AG20443 (cell line): ENCODE results near the gene GDPD3.

Experiments
- DNase-seq: peaks from one replicate; pipeline ENCODE4 v3.0.0; 2012; ENCODE audit warnings: low spot score, mixed read lengths

GDPD3 gene

DNA sequence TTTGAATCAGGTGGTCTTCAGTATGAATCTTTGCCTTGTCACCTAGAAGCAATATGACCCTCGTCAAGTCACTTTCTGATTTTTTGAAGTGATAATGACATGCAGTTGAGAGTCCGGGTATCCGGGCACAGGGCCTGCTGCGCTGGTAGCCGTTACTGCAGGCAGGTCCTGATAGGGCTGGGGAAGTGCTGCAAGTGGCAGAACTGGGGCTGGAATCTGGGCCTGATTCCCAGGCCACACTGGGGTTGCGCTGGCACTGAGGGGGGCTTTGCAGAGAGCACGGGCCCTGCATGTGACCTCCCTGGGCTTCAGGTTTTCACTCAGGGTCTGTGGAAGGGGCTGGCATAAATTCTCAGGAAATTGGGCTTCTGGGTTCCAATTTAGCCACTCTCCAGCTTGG, 34.6 kb downstream of the GDPD3 start:
- no peak for DNase-seq

DNA sequence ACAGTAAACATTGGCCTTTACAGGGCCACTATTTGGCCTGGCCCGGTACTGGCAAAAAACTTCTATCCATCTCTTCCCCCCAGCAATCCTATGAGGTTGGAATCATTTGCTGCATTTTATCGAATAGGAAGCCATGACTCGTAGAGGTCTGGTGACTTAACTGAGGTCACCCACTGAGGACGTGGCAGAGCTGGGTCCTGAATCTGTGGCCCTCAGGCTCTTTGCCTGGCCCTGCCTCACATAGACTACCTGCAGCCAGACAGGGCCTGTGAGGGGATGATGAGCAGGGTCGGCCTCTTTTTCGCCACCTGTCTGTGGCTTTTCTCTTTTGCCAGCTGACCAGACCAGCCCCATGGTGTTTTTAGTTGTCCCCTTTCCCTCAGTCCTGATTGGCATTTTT, 35.7 kb downstream of the GDPD3 start:
- no peak for DNase-seq

DNA sequence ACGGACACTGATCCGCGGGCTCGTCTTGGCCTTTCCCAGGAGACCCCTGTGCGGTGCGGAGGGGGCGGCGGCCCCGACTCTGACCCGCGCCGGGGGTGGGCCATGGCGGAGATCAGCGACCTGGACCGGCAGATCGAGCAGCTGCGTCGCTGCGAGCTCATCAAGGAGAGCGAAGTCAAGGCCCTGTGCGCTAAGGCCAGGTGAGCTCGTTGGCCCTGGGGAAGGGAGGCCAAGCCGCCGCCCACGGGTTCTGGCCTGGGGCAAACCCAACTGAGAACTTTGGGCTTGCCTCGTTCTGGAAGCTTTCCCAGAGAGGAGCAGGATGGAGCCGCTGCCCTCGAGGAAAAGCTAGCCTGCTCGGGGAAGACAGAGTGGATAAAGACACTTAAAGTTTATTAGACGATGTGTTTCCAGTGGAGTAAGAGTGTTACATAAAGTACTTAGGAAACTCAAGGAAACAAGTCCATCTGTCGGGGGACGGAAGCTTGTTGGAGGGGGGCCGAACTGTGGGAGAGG, 37.0 kb downstream of the GDPD3 start:
- DNase-seq, result peak; percentile 58

DNA sequence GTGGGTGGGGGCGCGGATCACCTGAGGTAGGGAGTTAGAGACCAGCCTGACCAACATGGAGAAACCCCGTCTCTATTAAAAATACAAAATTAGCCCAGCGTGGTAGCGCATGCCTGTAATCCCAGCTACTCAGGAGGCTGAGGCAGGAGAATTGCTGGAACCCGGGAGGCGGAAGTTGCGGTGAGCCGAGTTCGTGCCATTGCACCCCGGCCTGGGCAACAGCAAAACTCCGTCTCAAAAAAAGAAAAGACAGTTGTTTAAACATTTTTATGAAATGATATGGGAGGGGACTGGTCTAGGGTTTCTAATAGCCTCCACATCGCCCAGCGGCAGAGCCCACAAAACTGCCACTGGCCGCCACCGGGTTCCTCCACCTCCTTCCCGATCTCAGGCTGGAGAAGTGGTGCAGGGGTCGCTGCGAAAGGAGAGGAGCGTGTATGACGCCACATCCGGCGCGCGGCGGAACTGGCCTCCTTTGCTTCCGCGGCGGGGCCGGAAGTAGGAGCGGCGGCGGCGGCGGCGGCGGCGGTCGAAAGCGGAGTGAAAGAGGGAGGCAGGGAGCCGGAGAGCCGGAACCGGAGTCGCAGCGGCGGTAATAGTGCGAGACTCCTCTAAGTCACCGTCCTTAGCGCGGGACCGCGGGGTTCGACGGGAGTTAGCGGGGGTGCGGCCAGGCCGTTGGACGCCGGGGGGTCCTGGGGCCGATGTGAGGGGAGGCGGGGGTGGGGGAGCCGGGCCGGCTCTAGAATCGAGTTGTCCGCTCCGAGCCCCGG, 37.6 kb downstream of the GDPD3 start, which contains the start of gene PPP4C:
Gene PPP4C, plus strand, starts transcription at position 492 of the 773 bp plus-strand sequence. CDS start 384 bp downstream, outside the sequence.
- DNase-seq, result peak; percentile 94

DNA sequence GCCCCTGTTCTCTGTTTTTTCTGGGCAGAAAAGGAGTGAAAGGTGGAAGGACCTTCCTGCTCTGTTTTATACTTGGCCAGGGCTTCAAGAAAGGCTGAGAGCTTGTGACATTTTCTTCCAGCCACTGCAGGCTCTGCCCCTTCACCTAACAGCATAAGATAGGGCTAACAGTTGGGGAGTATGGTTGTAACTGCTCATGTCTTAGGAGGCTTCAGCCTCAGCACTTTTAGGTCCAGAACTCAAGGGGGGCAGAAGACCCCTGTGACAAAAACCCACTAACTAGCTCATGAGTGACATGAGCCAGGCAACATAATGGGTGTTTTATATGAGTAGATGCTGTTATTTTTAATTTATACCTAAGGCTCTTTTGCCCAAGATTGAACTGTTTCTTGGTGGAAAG, 42.8 kb downstream of the GDPD3 start:
- DNase-seq, result no peak

DNA sequence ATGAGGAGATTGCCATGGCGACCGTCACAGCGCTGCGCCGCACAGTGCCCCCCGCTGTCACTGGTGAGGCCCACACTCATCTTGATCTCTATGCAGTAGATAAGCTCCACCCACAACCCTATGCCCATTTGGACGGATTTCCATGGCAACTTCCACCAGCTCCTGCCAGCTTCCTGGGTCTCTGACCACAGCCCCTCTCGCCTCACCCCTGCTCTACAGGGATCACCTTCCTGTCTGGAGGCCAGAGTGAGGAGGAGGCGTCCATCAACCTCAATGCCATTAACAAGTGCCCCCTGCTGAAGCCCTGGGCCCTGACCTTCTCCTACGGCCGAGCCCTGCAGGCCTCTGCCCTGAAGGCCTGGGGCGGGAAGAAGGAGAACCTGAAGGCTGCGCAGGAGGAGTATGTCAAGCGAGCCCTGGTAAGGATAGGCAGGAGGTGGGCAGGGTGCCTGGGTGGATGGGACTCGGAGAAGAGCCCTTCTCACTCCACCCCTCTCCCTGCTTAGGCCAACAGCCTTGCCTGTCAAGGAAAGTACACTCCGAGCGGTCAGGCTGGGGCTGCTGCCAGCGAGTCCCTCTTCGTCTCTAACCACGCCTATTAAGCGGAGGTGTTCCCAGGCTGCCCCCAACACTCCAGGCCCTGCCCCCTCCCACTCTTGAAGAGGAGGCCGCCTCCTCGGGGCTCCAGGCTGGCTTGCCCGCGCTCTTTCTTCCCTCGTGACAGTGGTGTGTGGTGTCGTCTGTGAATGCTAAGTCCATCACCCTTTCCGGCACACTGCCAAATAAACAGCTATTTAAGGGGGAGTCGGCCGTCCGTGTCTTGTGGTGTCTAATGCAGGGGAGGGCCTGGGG, 43.5 kb downstream of the GDPD3 start:
- DNase-seq, result no peak

DNA sequence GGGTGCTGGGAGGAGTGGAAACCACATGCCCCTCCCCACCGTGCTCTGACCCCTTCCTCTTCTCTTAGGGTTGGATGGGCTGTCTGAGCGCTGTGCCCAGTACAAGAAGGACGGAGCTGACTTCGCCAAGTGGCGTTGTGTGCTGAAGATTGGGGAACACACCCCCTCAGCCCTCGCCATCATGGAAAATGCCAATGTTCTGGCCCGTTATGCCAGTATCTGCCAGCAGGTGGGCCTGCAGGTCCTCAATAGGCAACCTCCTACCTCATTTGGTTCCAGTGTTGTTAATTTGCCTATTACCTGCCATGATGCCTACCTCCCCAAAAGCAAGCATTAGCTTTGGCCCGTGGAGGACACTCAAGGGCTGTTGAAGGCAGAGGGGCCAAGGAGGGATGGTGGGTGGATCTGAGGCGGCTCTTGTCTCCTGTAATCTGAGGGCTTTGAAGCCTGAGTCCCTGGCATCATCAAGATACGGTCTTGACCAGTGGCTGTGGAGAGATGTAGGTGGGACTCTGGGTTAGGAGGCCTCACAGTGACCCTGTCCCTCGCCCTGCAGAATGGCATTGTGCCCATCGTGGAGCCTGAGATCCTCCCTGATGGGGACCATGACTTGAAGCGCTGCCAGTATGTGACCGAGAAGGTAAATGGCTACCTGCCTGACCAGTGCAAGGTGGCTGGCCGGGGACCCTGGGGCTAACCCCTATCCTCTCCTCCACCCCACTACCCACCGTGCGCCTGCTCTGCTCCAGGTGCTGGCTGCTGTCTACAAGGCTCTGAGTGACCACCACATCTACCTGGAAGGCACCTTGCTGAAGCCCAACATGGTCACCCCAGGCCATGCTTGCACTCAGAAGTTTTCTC, 44.4 kb downstream of the GDPD3 start:
- no peak for DNase-seq

DNA sequence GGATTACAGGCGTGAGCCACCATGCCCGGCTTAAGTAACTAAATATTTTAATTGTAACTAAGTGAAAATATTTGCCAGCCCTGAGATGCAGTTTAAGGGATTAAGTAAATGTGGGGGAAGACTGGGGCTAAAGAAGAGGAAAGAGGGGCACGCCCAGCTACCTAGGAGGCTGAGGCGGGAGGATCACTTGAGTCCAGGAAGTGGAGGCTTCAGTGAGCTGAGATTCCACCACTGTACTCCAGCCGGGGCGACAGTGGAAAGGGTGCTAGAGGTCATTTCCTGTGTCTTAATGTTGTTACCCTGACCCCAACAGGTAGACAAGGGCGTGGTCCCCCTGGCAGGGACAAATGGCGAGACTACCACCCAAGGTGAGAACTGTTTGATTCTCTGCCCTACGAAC, 45.0 kb downstream of the GDPD3 start:
- no peak for DNase-seq

DNA sequence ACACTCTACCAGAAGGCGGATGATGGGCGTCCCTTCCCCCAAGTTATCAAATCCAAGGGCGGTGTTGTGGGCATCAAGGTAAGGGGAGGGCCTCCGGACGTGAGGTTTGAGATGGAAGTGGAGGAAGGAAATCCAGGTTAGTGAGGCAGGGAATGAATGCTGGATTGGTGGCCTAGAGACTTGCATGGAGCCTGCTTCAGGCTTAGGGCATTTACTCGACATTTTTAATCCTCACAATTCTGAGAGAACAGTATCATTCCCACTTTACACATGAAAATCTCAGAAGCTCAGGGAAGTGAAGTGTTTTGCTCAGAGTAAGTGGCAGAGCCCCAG, 45.8 kb downstream of the GDPD3 start:
- no peak for DNase-seq

DNA sequence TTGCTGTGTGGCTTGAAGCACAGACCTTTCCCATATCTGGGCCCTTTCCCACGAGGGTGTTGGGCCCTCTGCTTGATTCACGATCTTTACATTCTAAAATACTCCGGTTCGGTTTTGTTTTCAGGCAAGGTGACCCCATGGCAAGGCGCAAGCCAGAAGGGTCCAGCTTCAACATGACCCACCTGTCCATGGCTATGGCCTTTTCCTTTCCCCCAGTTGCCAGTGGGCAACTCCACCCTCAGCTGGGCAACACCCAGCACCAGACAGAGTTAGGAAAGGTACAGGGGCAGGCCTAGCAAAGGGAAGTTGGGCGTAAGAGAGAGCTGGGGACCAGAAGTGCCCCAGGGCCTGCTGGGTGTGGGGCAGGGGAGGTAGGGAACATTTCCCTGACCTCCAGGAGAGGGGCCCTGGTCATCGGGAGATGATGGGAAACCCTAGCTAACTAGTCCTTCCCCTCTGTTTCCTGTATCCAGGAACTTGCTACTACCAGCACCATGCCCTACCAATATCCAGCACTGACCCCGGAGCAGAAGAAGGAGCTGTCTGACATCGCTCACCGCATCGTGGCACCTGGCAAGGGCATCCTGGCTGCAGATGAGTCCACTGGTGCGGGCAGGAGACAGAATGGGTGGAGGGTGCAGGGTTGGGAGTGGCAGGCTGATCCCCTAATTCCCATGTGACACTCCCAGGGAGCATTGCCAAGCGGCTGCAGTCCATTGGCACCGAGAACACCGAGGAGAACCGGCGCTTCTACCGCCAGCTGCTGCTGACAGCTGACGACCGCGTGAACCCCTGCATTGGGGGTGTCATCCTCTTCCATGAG, 46.4 kb downstream of the GDPD3 start:
- DNase-seq, result no peak

DNA sequence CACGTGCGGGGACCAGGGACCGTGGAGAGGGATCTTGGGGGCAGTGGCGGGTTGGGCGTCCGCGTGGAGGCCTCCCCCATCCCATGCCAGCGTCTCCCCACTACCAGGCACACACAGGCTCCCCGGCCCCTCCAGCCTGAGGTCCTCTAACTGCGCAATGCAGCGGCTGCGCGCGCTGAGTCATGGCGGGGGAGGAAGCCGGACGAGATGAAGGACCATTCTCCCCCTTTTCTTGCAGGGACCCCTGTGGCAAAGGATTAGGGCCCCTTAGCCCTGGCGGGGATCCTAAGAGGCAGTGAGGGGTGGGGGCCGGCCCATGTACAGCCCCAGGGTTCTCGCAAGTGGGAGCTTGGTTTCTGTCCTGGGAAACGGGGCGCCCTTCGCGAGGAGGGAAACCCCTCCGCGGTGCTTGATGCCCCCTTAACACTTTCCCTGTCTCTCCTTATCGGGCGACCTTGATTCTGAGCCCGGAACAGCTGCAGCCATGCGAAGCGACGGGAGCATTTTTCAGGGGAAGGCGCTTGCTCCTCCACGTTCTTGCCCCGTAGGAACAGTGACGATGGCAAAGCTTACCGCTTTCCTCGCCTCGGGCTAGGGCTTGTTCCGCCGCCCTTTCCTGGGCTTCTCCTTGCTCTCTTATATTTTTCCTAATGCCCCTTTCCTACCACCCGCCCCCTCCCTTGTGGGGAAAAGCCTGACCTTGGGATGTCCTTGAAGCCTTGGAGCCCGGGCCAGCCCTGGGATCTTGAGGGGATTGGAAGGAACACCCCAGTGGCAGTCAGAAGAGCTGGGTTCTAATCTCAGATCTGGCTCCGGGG, 47.2 kb downstream of the GDPD3 start:
- DNase-seq, result peak; percentile 64

DNA sequence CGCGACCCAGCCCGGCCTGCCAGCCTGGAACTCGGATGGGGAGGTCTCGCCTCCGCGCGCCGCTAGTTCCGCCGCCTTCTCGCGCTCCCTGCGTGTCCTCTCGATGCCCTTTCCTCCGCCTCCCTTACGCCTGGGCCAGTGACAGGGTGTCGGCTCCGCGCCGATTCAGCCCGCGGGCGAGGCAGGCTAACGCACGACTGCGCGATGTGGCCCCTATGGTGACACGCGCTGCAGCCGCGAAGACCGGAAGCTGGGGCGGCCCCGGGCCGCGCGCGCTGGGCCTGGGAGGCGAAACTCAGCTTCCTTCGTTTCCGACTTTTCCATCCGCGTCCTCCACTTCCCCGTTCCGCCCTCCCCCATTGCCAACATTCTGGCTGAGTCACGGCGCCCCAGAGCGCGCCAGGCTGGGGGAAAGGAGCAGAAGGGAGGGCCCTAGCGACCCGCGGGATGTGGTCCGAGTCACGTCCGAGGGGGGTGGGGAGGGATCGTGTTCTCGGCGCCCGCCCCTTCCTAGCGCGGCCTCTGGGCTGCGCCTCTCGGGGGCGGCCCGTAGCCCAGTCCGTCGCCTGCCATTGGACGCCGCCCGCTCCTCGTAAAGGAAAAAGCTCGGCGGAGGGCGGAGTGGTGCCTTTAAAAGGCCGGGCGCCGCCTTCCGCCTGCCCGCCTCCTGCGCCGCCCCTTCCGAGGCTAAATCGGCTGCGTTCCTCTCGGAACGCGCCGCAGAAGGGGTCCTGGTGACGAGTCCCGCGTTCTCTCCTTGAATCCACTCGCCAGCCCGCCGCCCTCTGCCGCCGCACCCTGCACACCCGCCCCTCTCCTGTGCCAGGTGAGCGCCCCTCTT, 48.0 kb downstream of the GDPD3 start, which contains the start of gene ALDOA:
Gene ALDOA, plus strand, starts transcription at position 659 of the 841 bp plus-strand sequence. CDS start 1,138 bp downstream, outside the sequence.
- peak; percentile 97 for DNase-seq

DNA sequence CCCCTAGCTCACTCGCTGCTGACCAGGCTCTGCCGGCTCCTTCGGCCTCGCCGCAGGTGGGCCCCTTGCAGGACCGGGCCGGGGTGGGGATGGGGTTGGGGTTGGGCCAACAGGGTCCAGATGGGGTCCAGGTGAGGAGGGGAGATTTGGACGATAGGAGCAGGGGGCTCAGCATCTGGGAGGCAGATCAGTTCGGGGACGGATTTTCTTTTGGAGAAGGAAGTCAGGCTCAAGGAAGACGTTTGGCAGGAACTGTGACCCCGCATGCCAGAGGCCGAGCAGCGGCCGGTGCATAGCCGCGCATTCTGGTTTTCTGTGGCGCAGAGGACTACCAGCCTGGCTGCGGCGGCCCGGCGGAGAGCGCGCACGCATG, 48.6 kb downstream of the GDPD3 start:
- DNase-seq, result no peak

DNA sequence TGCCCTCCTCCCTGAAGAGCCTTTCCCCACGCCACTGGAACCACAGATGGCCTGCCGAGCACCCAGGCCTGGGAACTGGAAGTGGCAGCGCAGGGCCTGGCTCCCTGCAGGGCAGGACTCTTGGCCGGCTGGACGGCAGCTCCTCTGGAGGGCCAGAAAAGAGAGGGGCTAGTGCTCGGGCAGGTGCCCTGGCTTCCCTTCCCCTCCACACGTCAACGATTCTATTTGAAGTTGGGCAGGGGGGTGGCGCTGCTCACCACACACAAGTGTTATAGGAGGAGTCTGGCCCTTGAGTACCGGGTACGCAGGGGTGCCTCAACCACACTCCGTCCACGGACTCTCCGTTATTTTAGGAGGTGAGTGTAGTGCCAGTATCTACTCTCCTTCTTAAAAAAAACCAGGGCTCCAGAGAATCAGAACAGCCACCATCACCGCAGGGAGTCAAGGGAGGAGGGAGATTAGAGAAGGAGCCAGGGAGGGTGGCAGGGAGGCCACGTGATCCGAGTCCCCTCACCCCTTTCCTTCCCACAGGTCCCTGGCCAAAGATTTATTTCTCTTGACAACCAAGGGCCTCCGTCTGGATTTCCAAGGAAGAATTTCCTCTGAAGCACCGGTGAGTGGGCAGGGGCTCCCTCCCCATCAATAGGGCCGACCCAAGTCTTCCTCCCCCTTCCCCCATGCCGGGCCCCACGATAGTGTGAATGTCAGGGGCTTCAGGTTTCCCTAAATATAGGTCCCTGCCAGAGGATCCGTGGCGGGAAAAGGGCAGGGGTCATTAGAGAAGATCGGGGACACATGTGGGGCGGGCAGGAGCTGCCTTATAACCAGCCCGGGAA, 49.2 kb downstream of the GDPD3 start:
- peak; percentile 48 for DNase-seq

DNA sequence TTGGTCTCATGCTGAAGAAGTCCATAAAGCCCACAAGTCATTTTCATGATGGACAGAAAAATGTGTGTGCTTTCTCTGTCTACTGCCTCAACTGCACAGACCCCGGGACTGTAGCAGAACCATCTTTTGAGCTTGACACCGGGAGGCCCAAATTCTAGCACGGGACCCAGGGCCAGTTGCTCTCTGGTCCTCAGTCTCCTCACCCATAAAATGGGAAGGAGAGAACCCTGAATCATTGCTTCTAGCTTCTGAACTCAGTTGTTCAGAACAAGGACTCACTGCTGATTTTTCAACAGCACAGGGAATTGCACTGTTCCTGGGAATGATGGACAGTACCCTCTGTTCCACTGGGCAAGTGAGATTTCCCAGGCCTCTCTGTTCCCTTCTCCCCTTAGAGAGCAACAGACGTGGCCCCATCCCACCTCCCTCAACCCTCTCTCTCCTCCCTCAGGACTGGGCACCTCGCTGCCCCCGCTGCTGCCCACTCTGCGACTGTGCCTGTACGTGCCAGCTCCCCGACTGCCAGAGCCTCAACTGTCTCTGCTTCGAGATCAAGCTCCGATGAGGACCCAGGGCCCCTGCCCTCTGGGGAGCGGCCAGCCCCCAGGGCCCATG, 50.0 kb downstream of the GDPD3 start:
- no peak for DNase-seq

DNA sequence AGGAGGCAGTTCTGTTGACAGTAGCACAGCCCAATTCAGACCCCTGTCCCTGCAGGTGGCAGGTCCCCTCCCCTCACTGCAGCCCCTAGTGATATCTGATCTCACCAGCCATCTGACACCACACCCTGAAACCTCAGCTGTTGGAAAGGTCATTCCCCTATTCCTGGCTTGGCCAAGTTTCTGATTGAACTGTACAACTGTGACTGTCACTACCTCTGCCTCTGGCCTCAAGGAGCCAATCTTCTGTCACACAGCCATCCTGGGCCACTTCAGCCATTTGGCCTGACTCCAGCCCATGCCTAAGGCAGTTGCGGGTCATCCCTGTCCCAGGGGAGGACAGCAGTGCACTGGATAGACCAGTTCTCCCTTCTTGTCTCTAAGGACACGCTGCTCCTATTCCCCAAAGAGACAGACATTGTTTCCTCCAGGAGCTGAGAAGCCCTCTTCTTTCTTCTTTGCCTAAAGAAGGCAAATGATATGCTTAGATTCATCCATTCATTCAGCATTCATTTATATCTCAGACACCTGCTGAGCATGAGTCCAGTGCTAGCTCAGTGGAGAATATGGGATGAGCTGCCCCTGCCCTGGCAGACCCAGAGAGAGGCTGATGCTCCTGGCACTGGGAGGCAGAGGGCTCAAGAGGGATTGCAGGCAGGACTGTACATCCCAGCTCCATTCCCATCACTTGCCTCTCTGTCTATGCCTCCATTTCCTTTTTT, 52.3 kb downstream of the GDPD3 start:
- no peak for DNase-seq

DNA sequence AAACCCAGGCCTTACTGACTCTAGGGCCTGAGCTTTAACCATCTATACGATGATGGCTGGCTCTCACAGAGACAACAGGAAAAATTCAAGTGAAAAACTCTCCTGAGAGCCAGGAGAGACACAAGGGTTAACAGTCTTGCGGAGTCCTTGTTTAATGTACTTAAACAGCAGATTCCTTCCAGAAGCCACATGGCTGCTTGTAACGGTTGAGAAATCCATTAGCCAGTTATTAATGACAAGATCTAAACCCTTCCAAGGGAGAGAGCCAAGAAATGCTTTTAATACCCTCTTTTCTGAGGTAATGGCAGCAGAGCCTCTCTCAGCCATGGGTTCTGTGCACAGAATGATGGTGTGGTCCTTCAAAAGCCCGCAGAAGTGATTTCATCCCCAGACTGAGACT, 53.0 kb downstream of the GDPD3 start:
- DNase-seq, result no peak
